Loucy (cell line): ENCODE measurements around the gene CLDND2.

Source experiments
- EZH2phosphoT487 ChIP-seq: fragments of 200-600 bp; IDR thresholded peaks from 2 replicates; pipeline ENCODE4 v1.6.1; 2018; ENCODE audit warnings: antibody characterized with exemption, mild to moderate bottlenecking, moderate library complexity, borderline replicate concordance
- TF ChIP-seq, protein P1 (sequence below): fragments of 200-600 bp; sonication (generic); conservative IDR thresholded peaks from 2 replicates; pipeline ENCODE4 v1.5.1; 2014; ENCODE audit warnings: mild to moderate bottlenecking, antibody characterized with exemption, low read length

DNA sequence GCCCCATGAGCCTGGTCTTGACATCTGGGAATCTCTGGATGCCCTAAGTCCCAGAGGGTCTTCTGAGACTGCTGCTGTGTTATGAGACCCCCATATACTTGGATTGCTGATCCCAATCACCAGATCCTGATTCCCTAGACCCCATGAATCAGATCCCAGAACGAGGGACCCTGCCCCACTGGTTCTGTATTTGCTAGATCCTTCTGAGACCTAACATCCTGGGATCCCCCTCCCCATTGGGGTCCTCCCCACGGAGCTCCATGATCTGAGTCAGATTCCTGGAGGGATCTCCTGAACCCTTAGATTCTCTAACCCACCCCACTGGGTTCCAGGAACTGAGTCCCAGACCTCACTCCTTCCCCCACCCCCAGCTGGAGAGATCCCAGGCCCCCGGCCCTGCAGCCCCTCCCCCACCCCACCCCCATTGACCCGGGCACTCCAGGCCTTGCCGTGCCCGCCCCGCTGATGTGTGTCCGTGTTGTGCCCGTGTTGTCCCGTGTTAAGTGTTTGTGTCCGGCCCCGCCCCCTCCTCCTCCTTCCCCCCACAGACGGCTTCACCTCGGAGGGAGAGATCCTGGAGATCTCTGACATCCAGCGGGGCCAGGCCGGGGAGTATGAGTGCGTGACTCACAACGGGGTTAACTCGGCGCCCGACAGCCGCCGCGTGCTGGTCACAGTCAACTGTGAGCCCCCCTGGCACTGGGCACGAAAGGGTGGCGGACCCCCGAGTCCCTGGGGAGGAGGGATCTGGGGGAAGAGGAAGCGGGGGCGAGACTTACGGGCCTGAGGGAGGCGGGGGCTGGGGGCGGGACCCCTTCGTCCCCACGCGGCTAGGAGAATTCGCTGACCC lies 42.4 kb downstream of the CLDND2 start:
- TF ChIP-seq, protein P1, sequence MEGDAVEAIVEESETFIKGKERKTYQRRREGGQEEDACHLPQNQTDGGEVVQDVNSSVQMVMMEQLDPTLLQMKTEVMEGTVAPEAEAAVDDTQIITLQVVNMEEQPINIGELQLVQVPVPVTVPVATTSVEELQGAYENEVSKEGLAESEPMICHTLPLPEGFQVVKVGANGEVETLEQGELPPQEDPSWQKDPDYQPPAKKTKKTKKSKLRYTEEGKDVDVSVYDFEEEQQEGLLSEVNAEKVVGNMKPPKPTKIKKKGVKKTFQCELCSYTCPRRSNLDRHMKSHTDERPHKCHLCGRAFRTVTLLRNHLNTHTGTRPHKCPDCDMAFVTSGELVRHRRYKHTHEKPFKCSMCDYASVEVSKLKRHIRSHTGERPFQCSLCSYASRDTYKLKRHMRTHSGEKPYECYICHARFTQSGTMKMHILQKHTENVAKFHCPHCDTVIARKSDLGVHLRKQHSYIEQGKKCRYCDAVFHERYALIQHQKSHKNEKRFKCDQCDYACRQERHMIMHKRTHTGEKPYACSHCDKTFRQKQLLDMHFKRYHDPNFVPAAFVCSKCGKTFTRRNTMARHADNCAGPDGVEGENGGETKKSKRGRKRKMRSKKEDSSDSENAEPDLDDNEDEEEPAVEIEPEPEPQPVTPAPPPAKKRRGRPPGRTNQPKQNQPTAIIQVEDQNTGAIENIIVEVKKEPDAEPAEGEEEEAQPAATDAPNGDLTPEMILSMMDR: no peak
- no peak for TF ChIP-seq EZH2phosphoT487
